ENCODE measurements around the gene SIGLEC9.

Gene SIGLEC9

GRCh38 chr19:51173681-51174080 lies 49.0 kb downstream of the SIGLEC9 start:
- DNase-seq (ENCODE audit: low spot score) (no peak), FAIRE-seq (no peak)

GRCh38 chr19:51179256-51179655 lies 54.5 kb downstream of the SIGLEC9 start:
- DNase-seq (ENCODE audit: low spot score) = no peak
- FAIRE-seq = no peak
